ENCODE results near the gene PDE8A. TPM values are rescaled to one million over a fixed set of nuclear protein-coding genes. Genes with fewer than 3 reads are reported as not detected.

PDE8A gene
- total and polyA plus RNA-seq, 10 of the 15 experiments (the other 5 are each of a cell fraction or from before 2014, with no cell fraction given): 6.7 to 69.2 (median 27.2) TPM

DNA sequence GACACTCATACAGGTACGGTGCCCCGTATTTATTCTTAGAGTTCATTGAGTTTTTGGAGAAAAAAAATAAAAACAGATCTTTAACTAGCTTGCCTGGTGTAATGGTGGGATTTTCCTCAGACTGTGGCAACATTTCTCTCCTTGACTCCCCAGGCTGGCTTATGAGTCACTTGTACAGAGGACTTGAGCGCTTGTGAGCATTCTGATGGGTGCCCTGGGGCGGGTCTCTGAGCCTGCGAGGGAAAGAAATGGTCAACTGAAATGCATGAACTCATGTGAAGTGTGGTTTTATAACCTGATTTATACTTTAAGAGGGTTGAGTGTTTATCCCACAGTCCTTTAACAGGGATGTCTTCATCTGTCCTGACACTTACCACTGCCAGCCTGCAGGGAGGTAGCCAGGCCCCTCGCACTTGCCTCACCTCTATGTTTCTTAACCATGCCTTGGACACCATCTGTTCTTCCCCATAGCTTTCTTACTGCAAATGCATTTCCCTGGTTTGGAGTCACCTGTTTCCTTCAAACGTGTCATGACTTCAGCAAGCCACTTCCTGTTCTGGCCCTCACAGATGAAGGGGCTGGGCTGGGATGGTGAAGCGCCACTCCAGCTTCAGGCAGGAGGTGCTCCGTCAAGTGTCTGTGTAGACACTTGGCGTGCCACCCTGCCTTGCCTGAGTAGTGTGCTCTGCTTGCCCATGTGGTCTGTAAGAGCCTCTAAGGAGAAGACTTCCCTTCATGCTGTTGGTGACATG is 118.7 kb downstream of the PDE8A start:
- ChIA-PET CTCF (no interaction called here), POLR2A (interaction anchor here (0.5 kb wide), 1 partner anchor 511 kb away, joined by 5 read pairs; no protein-coding TSS in a partner anchor), SMC1A (ENCODE audit: uncharacterized antibody, unreplicated experiment) (no interaction called here), RAD21 (ENCODE audit: unreplicated experiment) (no interaction called here)
- Histone ChIP-seq H3K27ac (ENCODE audit: control insufficient read depth, insufficient read depth) (no peak overlapping the region), H3K36me3 (ENCODE audit: control insufficient read depth in 2 of 2, insufficient read depth in 2 of 2, low read length in 1 of 2) (peaks cover 0 to 3% of the 10 kb centered on the region in 2 experiments; a peak in 1 of 4 replicates), H2AFZ (ENCODE audit: control insufficient read depth, low read depth, low read length) (no peak overlapping the region), H4K20me1 (ENCODE audit: control insufficient read depth, insufficient read depth) (no peaks in the 10 kb centered on the region), H3K4me1 (ENCODE audit: control insufficient read depth, insufficient read depth, low read length) (no peaks in the 10 kb centered on the region), H3K27me3 (replicated peaks in 1 of 2; ENCODE audit: control insufficient read depth in 2 of 2, insufficient read depth in 2 of 2, low read length in 1 of 2) (no peaks in the 10 kb centered on the region), H3K9ac (ENCODE audit: control insufficient read depth, insufficient read depth, low read length) (no peak overlapping the region), H3K4me2 (ENCODE audit: control insufficient read depth, insufficient read depth) (no peak overlapping the region), H3K9me3 (replicated peaks; ENCODE audit: control insufficient read depth, insufficient read depth, low read length) (no peaks in the 10 kb centered on the region), H3K79me2 (ENCODE audit: control insufficient read depth, insufficient read depth, low read length) (no peaks in the 10 kb centered on the region), H3K4me3 (no peak overlapping the region)
- 79% methylated on average over 10 of the region's 10 CpGs for WGBS (ENCODE audit: insufficient coverage, insufficient replicate concordance, low lambda C conversion rate, missing lambda C conversion rate)
- DNase-seq (ENCODE audit: low read depth, low spot score): no peak
- peak; percentile 18; the same call in 2 of the 3 replicates for ATAC-seq
- no TSS peak for BruUV-seq (replicated peaks)
- no peak for FAIRE-seq
- TF ChIP-seq STAT1 (conservative IDR thresholded peaks at IDR 0.05): no peak
- 0 out of 2 replicates have a peak, but pooled peaks have one; percentile 11 for TF ChIP-seq SPI1 (IDR thresholded peaks at IDR 0.05; ENCODE audit: borderline replicate concordance, insufficient read depth, low read depth, low read length)
- TF ChIP-seq CBFB (IDR thresholded peaks at IDR 0.05; ENCODE audit: low read depth): no peak
- TF ChIP-seq SUPT20H (IDR thresholded peaks at IDR 0.05; ENCODE audit: borderline replicate concordance, control insufficient read depth, low read depth, low read length): no peak
- intact Hi-C loops (cut with micrococcal nuclease; ENCODE audit: unreplicated experiment): no loop called here
- in situ Hi-C loops (cut with MboI): no loop called here

GRCh38 chr15:85104584-85104983 is 122.9 kb downstream of the PDE8A start:
- no peaks in the 10 kb centered on the region for H3K4me1 ChIP-seq (ENCODE audit: control insufficient read depth, insufficient read depth, low read length)
- H3K27ac ChIP-seq (ENCODE audit: control insufficient read depth, insufficient read depth): no peak overlapping the region
- RAD21 ChIA-PET (ENCODE audit: unreplicated experiment): no interaction called here
- 73% methylated on average over 2 of the region's 2 CpGs for WGBS (ENCODE audit: insufficient coverage, insufficient replicate concordance, low lambda C conversion rate, missing lambda C conversion rate)
- in situ Hi-C loops (cut with MboI): no loop called here
- no peaks in the 10 kb centered on the region for H3K79me2 ChIP-seq (ENCODE audit: control insufficient read depth, insufficient read depth, low read length)
- intact Hi-C loops (cut with micrococcal nuclease; ENCODE audit: unreplicated experiment): no loop called here
- H4K20me1 ChIP-seq (ENCODE audit: control insufficient read depth, insufficient read depth): no peaks in the 10 kb centered on the region
- no peak overlapping the region for H2AFZ ChIP-seq (ENCODE audit: control insufficient read depth, low read depth, low read length)
- SMC1A ChIA-PET (ENCODE audit: uncharacterized antibody, unreplicated experiment): interaction anchor here (1.0 kb wide), 1 partner anchor 15 kb away, joined by 3 read pairs; no protein-coding TSS in a partner anchor
- no peaks in the 10 kb centered on the region for H3K36me3 ChIP-seq (ENCODE audit: control insufficient read depth in 2 of 2, insufficient read depth in 2 of 2, low read length in 1 of 2)
- POLR2A ChIA-PET: no interaction called here
- H3K9ac ChIP-seq (ENCODE audit: control insufficient read depth, insufficient read depth, low read length): no peak overlapping the region
- FAIRE-seq: no peak
- no TSS peak for BruUV-seq (replicated peaks)
- no peak for TF ChIP-seq ZBED1 (IDR thresholded peaks at IDR 0.05; ENCODE audit: borderline replicate concordance)
- no peak for ATAC-seq
- CTCF ChIA-PET: no interaction called here
- DNase-seq (ENCODE audit: low read depth, low spot score): no peak
- no peaks in the 10 kb centered on the region for H3K27me3 ChIP-seq (replicated peaks in 1 of 2; ENCODE audit: control insufficient read depth in 2 of 2, insufficient read depth in 2 of 2, low read length in 1 of 2)
- no peaks in the 10 kb centered on the region for H3K9me3 ChIP-seq (replicated peaks; ENCODE audit: control insufficient read depth, insufficient read depth, low read length)
- no peak overlapping the region for H3K4me2 ChIP-seq (ENCODE audit: control insufficient read depth, insufficient read depth)
- H3K4me3 ChIP-seq: no peak overlapping the region
